Measurements from ENCODE around the gene PPP1R9B.

DNA sequence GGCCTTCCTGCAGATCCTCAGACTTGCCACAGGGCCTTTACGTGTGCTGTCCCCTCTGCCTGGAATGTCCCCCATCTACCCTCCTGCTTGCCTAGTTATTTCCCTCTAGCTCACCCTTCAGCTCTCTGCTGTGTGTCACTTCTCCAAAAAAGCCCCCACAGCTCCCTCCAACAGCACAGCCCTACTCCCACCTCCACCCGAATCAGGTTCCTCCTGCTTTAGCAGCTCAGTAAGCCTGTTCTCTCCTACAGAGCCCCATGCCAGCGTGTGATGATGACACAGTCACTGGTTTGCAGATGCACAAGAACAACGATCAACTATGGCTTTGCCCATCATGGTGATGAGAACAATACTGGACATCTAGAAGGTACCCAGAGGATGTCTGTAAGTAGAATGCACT is 13.4 kb downstream of the PPP1R9B start:
- TF ChIP-seq ZC3H10 (CRISPR knock-in tag; IDR thresholded peaks at IDR 0.05) (no peak), PATZ1 (CRISPR knock-in tag; IDR thresholded peaks at IDR 0.05; ENCODE audit: borderline replicate concordance) (no peak), SNAI2 (CRISPR knock-in tag; IDR thresholded peaks at IDR 0.05) (no peak), ZNF70 (CRISPR knock-in tag; IDR thresholded peaks at IDR 0.05) (no peak), ISL1 (CRISPR knock-in tag; IDR thresholded peaks at IDR 0.05) (no peak), ZFP30 (CRISPR knock-in tag; IDR thresholded peaks at IDR 0.05) (no peak)

Measured in SK-N-SH treated with all-trans-retinoic acid at 6 μM for 48 hours (cell line).